ENCODE measurements around the gene HDAC4. TPM values are rescaled to one million over a fixed set of nuclear protein-coding genes. Genes with fewer than 3 reads are reported as not detected.

HDAC4 gene
- total RNA-seq, 1 experiment from 2014 or later, result 21.8 TPM

DNA sequence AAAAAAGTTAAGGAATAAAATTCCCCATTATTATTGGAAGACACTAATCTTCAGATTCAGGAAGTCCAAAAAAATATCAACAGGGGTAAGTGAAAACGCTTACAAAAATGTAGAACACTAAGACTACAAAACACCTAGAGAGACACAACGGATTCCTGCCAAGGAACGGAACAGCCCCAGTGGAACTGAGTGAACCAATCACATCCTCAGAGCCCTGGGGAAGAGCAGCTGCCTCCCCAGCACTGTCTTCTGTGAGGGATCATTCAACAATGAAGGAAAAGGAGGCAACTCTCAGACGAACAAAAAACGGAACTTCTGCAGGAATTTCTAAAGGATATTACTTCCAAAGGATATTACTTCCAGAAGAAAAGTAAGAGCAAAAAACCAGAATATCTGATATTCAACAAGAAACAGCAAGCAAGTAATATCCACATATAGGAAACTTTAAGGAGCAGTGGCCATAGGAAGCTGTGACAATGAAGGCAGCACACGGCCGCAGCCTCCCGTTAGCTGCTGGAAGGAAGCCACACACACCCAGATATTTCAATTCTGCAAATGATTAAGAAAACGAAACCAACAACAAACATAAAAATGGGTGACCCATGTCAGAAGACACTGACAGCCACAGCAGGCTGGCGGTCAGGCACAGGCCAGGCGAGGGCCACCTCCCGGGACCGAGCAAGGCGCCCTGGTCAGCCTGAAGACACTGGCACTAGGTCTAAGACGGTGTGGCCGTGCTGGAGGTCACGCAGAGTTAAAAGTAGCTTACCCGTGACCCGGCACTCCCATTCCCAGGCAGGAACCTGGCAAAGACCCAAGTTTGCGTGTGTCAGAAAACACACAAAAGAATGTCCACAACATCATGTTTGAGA, 81.8 kb downstream of the HDAC4 start:
- CTCF ChIA-PET, result interaction anchor here (0.7 kb wide), 1 partner anchor 126 kb away, joined by 3 read pairs; no protein-coding TSS in a partner anchor
- no TSS peak for BruUV-seq (replicated peaks)

DNA sequence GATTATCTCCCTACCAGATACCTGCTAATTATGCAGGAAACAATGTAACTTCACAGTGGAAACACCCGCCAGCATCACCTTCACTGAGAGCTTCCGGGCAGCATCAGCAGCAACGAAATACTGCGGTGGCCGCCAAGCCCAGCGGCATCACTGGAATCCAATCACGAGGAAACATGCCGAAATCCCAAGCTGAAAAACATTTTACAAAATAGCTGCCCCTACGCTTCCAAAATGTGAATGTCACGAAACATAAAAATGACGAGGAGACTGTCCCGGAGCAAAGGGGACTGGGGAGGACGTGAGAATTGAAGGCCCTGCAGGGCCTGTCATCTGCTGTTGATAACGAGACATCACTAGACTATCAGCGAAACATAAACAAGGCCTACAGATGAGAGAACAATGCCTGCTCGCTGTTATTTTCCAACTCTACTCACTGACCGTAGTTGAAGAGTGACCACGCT, 82.6 kb downstream of the HDAC4 start:
- intact Hi-C loops (cut with micrococcal nuclease), result no loop called here
- CTCF ChIA-PET, result interaction anchor here (0.7 kb wide), 1 partner anchor 125 kb away, joined by 3 read pairs; no protein-coding TSS in a partner anchor
- Mint-ChIP-seq H3K9me3 (ENCODE audit: unreplicated experiment) (no peaks in the 10 kb centered on the region), H3K4me1 (ENCODE audit: insufficient read depth, unreplicated experiment) (peaks cover 6% of the 10 kb centered on the region), H3K27me3 (ENCODE audit: insufficient read depth, unreplicated experiment) (no peaks in the 10 kb centered on the region), H3K36me3 (ENCODE audit: insufficient read depth, unreplicated experiment) (no peaks in the 10 kb centered on the region), H3K27ac (ENCODE audit: low read depth, unreplicated experiment) (no peak overlapping the region), H3K4me3 (ENCODE audit: unreplicated experiment) (no peak overlapping the region)
- BruUV-seq (replicated peaks), result no TSS peak
- POLR2A ChIA-PET, result interaction anchor here (0.6 kb wide), 1 partner anchor 504 kb away, joined by 4 read pairs; no protein-coding TSS in a partner anchor
- TF ChIP-seq, protein P1, sequence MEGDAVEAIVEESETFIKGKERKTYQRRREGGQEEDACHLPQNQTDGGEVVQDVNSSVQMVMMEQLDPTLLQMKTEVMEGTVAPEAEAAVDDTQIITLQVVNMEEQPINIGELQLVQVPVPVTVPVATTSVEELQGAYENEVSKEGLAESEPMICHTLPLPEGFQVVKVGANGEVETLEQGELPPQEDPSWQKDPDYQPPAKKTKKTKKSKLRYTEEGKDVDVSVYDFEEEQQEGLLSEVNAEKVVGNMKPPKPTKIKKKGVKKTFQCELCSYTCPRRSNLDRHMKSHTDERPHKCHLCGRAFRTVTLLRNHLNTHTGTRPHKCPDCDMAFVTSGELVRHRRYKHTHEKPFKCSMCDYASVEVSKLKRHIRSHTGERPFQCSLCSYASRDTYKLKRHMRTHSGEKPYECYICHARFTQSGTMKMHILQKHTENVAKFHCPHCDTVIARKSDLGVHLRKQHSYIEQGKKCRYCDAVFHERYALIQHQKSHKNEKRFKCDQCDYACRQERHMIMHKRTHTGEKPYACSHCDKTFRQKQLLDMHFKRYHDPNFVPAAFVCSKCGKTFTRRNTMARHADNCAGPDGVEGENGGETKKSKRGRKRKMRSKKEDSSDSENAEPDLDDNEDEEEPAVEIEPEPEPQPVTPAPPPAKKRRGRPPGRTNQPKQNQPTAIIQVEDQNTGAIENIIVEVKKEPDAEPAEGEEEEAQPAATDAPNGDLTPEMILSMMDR (IDR thresholded peaks at IDR 0.05; ENCODE audit: unreplicated experiment), result no peak
- no peak for DNase-seq (ENCODE audit: unreplicated experiment)

More for the DNA sequence above, 81.8 kb downstream of the HDAC4 start:
- Mint-ChIP-seq H3K27ac (ENCODE audit: low read depth, unreplicated experiment) (no peak overlapping the region), H3K36me3 (ENCODE audit: insufficient read depth, unreplicated experiment) (peaks cover 3% of the 10 kb centered on the region), H3K27me3 (ENCODE audit: insufficient read depth, unreplicated experiment) (no peaks in the 10 kb centered on the region), H3K4me1 (ENCODE audit: insufficient read depth, unreplicated experiment) (peaks cover 8% of the 10 kb centered on the region), H3K4me3 (ENCODE audit: unreplicated experiment) (no peak overlapping the region), H3K9me3 (ENCODE audit: unreplicated experiment) (no peaks in the 10 kb centered on the region)
- DNase-seq (ENCODE audit: unreplicated experiment), result no peak
- intact Hi-C loops (cut with micrococcal nuclease), result no loop called here
- POLR2A ChIA-PET, result interaction anchor here (0.6 kb wide), 1 partner anchor 490 kb away, joined by 3 read pairs; no protein-coding TSS in a partner anchor
- TF ChIP-seq, protein P1 (IDR thresholded peaks at IDR 0.05; ENCODE audit: unreplicated experiment), result no peak

DNA sequence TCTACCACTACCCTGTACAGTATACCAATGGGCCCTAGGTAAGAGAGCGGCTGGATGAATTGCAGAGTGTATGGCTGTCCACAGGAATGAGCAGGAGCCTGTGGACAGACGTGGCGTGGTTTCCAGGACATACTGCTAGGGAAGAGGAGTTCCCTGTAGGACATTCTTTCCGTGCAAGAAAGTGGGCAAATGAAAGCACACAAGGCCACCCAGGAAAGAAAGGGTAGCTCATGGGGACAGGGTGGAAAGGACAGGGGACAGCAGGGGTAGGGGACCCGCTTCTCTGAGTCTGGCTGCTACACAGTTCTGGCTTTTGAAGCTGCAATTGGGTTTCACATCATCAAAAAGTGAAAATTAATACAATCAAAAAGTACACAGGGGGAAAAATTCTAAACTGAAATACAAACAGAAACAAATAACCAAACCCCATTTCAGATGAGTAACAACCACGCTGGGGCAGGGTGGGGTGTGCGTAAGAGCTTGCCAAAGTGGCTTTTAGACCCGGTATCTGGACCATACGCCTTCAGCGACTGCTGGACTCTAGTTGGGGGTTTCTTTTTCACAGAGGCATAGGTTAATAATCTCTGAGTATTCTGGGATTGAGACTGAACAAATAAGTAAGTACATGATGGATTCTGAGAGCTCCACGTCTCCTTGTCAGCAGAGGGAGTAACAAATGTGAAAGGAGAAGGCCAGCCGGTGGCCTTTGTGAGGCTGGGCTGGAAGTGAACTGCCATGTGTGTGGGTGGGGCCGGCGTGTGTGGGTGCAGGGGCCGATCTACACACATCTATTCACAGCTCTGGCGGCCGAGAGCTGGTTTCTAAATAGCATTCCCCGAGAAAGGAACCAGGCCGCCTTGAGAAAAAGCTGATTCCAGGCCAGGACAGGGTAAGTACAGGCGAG, 84.0 kb downstream of the HDAC4 start:
- H3K9me3 Mint-ChIP-seq (ENCODE audit: unreplicated experiment), result no peaks in the 10 kb centered on the region
- DNase-seq (ENCODE audit: unreplicated experiment), result no peak
- intact Hi-C loops (cut with micrococcal nuclease), result no loop called here
- H3K27ac Mint-ChIP-seq (ENCODE audit: low read depth, unreplicated experiment), result peak overlapping the region; percentile 49
- POLR2A ChIA-PET, result no interaction called here
- H3K4me3 Mint-ChIP-seq (ENCODE audit: unreplicated experiment), result no peak overlapping the region
- no peaks in the 10 kb centered on the region for H3K27me3 Mint-ChIP-seq (ENCODE audit: insufficient read depth, unreplicated experiment)
- no peaks in the 10 kb centered on the region for H3K4me1 Mint-ChIP-seq (ENCODE audit: insufficient read depth, unreplicated experiment)
- BruUV-seq (replicated peaks), result no TSS peak
- no peaks in the 10 kb centered on the region for H3K36me3 Mint-ChIP-seq (ENCODE audit: insufficient read depth, unreplicated experiment)
- CTCF ChIA-PET, result interaction anchor here (0.6 kb wide), 1 partner anchor 41 kb away, joined by 3 read pairs; no protein-coding TSS in a partner anchor
- TF ChIP-seq, protein P1 (IDR thresholded peaks at IDR 0.05; ENCODE audit: unreplicated experiment), result no peak

DNA sequence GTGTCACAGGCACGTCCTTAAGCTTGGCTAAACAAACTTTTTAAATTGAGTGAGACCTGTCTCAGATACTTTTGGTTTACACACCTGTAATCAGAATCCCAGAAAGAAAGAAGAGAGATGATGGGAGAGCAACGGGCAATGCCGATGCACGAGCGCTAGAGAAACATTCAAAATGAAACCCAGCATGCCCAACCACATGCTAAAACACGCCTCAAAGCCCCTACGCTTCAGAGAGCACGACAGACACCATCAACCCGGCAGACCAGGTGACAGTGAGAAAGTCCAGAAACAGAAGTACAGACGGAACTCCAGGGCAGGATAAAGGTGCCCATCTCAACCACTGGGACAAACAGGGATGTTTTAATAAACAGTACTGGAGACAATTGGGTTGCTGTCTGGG, 85.5 kb downstream of the HDAC4 start:
- CTCF ChIA-PET, result no interaction called here
- Mint-ChIP-seq H3K36me3 (ENCODE audit: insufficient read depth, unreplicated experiment) (peaks cover 4% of the 10 kb centered on the region), H3K27ac (ENCODE audit: low read depth, unreplicated experiment) (no peak overlapping the region), H3K4me1 (ENCODE audit: insufficient read depth, unreplicated experiment) (no peaks in the 10 kb centered on the region), H3K4me3 (ENCODE audit: unreplicated experiment) (no peak overlapping the region), H3K27me3 (ENCODE audit: insufficient read depth, unreplicated experiment) (no peaks in the 10 kb centered on the region), H3K9me3 (ENCODE audit: unreplicated experiment) (no peaks in the 10 kb centered on the region)
- POLR2A ChIA-PET, result no interaction called here
- BruUV-seq (replicated peaks), result no TSS peak
- TF ChIP-seq, protein P1 (IDR thresholded peaks at IDR 0.05; ENCODE audit: unreplicated experiment), result no peak
- intact Hi-C loops (cut with micrococcal nuclease), result no loop called here
- no peak for DNase-seq (ENCODE audit: unreplicated experiment)
